Left forelimb (tissue), 1 donor: Measurements from ENCODE around the gene ACSM4.
"Not testable (repeated sequence)": the region's sequence is repeated elsewhere in the genome, so short reads cannot be mapped to it uniquely, and the experiment has no call there.

Experiments
- DNase-seq: peaks from one replicate; pipeline ENCODE4 v3.0.0-alpha.2; 2018; ENCODE audit warnings: low spot score

Gene ACSM4

GRCh38 chr12:7337790-7338189, 33.9 kb downstream of the ACSM4 start:
- DNase-seq: not testable (repeated sequence)

- DNase-seq: no peak
Observed at GRCh38 chr12:7339675-7340074, 35.8 kb downstream of the ACSM4 start.

GRCh38 chr12:7344833-7345606, 41.1 kb downstream of the ACSM4 start:
- no peak for DNase-seq

- DNase-seq: no peak
Observed at GRCh38 chr12:7346551-7347225, 42.8 kb downstream of the ACSM4 start.

- DNase-seq: no peak
Observed at GRCh38 chr12:7349418-7349817, 45.5 kb downstream of the ACSM4 start.

GRCh38 chr12:7351177-7351576, 47.3 kb downstream of the ACSM4 start:
- DNase-seq: no peak

- DNase-seq: no peak
Observed at GRCh38 chr12:7352661-7353060, 48.8 kb downstream of the ACSM4 start.

GRCh38 chr12:7354529-7354928, 50.7 kb downstream of the ACSM4 start:
- no peak for DNase-seq

- DNase-seq: no peak
Observed at GRCh38 chr12:7361265-7361664, 57.4 kb downstream of the ACSM4 start.

- no peak for DNase-seq
Observed at GRCh38 chr12:7362734-7363133, 58.9 kb downstream of the ACSM4 start.

GRCh38 chr12:7369274-7369729, 65.4 kb downstream of the ACSM4 start:
- no peak for DNase-seq

- DNase-seq: no peak
Observed at GRCh38 chr12:7373226-7373625, 69.4 kb downstream of the ACSM4 start.

- DNase-seq: no peak
Observed at GRCh38 chr12:7374423-7375144, 70.7 kb downstream of the ACSM4 start.

- no peak for DNase-seq
Observed at GRCh38 chr12:7375145-7375543, 71.3 kb downstream of the ACSM4 start.

GRCh38 chr12:7376196-7376595, 72.3 kb downstream of the ACSM4 start:
- no peak for DNase-seq
